Hematopoietic multipotent progenitor cell treated with erythropoietin and hydrocortisone succinate and interleukin-3 and kit ligand, for 8 days (in vitro differentiated cells): ENCODE measurements around the gene AIFM1.

ENCODE experiments used
- DNase-seq: peaks from one replicate; pipeline ENCODE4 v3.0.0-alpha.2; 2015

Gene AIFM1

DNA sequence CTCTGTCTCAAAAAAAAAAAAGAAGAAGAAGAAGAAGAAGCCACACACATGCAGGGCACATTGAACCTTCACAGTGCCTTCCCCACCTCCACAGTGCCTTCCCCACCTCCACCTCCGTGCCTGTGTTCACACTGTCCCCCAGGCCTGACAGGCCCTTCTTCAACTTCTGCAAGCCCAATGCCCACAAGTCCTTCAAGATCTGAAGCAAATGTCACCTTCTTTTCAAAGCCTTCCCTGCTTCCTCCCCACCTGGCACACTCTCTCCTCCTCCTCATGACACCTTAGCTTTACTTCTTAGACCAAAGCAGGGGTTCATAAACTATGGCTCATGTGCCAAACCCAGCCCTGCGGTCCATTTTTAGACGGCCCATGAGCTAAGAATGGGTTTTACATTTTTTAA, 75.3 kb downstream of the AIFM1 start:
- DNase-seq: no peak

DNA sequence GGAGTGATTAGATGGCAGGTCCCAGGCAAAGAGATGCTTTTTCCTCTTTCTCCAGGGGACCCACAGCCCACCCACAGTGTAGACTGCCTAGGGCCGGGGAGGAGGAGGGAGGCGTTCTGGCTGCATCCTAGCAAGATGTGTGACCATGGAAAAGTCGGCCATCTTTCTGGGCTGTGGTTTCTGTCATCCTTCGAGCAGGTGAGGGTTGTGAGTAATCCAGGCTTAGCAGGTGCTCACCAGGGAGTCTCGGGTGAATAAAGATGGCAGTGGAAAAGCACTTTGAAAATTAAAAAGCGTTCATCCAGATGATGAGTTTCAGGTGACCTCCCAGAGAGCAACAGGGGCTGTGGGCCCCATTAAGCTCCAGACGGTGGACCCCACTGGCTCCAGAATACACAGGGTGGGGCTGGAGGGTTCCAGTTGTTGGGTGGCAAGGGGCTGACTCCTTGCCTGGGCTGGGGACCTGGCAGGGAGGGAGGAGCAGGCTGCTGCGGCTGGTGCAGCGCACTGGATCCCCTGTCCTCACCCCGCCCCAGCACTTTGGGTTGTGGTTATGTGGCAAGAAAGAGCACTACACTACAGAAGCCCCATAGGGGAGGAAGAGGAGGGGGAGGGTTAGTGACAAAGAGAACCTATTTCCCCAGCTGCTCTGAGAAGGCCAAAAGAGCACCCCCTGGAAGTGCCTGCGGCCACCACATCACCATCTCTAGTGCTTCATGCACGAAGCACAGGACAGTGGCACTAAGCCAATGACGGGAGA, 79.0 kb downstream of the AIFM1 start:
- DNase-seq: peak; percentile 51

DNA sequence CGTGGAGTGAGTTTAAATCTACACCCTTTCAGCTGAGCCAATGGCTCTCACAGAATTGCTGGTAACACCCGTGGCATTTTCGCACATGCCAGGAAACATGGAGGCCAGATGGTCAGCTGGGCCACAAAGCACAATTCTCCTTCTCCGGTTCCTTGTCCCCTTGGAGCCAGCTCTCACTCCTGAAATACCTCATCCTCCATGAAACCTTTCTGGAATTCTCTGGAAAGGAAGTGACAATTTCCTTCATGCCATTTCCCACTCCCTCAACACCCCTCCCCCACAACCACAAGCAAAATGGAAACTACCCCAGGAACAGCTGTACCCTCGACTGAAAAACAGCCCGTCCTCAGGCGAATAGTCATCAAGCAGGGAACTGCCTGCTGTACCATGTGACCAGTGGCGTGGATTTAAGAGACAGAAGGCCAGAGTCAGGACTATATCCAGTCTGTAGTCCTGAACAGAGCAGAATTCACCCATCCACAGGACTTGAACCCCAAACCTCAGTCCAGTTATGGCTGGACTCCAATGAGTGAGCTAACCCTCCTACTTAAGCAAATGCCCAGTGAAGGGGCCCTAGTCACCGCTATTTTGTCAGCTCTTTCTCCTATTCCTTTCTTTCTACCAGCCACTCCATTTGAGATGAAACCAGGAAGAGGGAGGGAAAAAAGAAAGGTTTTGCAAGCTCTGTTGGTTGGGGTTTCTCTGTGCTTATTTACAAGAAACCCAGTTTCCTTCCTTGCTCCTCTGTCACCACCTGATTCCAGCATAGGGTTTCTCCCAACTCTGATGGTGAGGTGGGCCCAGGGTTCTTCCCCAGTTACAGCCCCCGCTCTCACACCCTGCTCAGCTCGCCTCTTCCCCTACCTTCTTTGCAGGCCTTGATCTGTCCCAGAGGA, 79.8 kb downstream of the AIFM1 start:
- DNase-seq: no peak

DNA sequence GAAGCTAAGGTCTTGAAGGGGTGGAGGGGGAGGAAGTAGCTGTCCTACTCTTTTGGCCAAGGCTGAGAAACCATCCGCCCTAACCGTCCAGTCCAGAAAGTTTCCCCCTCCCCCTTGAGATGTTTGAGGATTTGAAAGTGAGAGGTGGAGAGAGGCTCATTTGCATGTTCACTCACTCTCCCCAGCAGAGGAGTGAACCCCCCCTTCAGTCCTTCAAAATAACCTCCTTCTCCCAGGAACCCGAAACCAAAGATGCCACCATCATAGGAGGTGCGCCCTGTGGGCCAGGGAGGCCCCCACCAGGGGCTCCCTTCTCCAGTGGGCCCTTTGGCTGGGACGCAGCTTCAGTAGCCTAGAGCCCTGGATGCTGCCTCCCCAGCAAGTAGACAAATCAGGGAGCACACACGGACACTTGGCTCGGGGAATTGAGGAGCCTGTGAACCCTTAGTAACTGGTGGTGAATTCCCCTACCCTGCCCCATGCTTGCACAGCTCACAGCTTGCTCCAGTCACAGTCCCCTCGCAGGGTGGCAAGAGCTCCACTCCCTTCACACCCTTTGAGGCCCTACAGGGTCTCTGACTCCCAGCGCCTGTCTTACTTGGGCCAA, 80.9 kb downstream of the AIFM1 start:
- no peak for DNase-seq

DNA sequence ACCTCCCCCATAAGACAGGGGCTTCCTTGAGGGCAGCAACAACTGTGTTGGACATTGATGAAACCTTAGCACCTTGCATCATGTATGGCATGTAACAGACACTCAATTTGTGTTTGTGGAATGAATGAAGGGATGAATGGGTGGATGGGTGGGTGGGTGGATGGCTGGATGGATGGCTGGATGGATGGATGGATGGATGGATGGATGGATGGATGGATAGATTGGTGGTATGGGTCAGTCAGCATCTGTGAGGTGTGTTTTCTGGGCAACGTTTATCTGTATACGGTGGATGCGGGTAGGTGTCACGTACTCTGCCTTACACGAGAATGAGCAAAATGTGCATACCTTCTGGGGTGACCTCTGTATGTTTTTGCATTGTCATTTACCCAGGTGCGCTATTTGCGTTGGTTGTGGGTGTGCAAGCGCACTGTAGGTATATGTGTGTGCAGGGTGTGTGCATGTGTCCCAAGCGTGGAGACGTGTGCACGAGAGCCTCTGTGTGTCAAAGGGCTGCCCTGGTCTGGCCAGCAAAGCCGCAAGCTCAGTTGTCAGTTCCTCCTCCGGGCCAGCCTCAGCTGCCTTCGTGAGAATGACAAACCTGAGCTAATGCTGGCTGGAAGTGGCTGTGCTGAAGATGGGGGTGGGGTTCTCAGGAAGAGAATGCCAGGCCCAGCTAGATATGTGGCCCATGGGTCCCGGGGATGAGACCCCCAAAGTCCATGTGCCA, 81.8 kb downstream of the AIFM1 start:
- DNase-seq: no peak

DNA sequence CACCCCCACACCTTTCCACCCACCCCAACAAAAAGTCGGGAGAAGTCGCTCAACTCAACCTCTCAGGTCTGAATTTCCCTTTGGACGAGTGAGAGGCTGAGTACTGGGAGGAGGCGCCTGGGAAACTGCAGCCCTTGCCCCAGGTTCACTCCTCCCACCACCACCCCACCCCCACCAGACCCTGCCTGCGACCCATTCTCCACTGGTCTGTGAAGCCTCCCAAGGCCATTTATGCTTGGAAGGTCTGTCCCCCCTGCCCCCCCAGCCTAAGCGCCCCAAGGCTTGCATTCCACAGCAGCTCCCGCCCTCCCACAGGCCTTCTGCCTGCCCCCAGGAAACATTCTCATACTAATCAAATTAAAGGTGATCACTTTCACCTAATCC, 82.5 kb downstream of the AIFM1 start:
- no peak for DNase-seq

DNA sequence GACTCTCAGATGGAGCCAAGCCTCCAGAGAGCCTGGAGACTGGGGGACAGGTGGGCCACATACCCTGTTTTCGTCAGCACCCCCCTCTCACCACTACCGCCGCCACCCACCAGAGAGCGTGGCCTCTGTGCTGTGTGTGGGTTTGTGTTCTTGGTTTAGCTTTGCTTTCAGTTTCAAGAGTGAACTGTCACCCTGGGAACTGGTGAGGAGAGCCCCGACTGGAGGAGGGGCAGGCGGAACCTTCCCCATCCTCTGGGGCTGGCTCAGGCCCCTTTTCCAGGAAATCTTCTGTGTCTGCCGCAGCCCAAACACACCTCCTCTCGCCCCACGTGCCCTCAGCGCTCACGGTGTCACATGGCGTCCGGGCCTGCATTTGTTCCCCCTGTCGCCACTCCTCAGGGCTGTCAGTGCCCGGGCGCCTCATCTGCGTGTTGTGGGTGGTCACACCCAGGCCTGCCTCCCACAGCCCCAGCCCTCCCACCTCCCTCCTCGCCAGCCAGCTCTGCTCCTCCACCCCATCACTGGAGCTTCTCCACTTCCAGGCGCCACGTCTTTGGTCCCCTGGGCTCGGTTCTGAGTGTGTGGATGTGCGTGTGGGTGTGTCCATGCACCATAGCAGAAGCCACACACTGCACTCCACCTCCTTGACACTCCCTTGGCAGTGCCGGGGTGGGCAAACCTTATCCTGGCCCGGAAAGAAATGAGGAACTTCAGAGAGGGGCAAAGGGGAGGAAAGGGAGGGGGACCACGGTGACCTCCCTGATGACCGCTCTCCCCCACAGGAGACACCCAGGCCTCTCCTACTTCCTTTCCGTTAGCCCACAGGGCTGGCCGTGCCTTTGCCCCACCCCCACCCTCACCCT, 83.2 kb downstream of the AIFM1 start:
- DNase-seq: peak; percentile 75

DNA sequence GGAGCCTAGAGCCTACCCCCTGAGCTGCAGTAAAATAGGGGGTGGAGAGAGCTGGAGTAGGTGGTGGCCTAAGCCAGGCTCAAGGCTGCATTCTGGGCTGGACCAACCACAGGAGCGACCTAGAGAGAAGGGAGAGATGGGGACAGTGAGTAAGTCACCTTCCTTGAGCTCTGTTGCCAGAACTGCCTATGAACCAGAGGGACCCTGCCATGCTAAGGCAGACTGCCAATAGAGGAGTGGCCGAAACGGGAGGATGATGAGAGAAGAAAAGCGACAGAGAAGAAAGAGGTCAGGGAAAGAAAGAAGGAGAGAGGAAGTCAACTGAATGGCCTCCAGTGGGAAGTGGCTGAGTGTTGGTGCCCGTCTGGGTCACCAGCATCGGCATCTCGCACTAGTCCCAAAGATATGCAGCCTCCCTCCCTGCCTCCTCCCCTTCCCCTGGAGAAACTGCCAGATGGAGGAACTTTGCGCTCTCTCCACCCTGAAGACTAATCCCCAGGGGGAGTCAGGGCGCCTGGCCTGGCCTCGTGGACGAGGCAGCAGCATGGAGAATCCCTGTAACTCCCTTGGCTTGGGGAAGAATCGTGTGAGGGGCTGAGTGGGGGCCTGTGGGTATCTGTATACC, 84.1 kb downstream of the AIFM1 start:
- DNase-seq: no peak

DNA sequence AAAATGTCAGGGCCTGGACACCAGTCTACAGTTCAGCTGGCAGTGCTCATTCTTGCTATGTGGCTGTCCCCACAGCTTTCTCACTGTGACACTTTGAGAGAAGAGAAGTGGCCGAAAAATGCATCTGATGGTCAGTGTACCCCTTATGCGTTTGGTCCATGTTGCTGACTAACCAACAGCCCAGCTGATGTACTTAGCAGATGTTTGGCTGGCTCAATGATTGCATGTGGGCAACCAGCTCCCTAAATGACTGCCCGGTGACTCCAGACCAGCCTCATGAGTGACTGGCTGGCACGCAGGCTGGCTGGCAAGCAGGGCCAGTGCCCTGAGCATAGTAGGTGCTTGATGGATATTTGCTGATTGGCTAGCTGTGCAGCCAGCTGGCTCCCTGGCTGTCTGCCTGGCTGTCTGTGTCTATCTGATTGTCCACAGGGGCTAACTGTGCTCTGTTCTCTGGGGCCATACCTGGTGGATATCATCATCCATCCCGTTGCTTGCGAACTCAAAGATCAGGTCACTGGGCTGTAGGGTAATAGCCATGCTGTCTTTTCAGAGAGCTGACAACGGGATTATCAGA, 84.8 kb downstream of the AIFM1 start:
- DNase-seq: no peak

DNA sequence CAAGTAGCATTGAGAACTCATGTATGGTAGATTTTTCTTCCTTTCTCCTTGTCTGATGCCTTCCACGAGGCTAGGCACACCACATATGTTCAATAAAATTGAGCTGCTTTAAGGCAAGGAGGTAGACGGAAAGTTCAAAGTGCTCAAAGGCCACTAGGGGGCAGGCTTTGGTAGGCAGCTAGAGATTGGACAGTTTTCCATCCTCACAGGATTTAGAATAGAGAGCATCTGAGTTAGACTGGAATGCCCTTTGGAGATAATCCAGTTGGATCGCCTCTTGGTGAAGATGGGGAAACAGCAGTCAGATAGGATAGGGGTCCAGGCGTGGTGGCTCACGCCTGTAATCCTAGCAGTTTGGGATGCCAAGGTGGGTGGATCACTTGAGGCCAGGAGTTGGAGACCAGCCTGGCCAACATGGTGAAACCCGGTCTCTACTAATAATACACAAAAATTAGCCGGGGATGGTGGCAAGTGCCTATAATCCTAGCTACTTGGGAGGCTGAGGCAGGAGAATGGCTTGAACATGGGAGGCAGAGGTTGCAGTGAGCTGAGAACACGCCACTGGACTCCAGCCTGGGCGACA, 85.7 kb downstream of the AIFM1 start:
- peak; percentile 73 for DNase-seq
